ENCODE results near the gene PRPF8.
"Not testable (repeated sequence)": the region's sequence is repeated elsewhere in the genome, so short reads cannot be mapped to it uniquely, and the experiment has no call there.

Gene PRPF8
- total RNA-seq, result 434 reads per million, percentile 97 among the genes with 10 or more reads in this experiment

- DNase-seq, result peak; percentile 96
These were observed at the start of gene PRPF8 for GRCh38 chr17:1684378-1685189. TSS of gene PRPF8 (minus strand) at chr17:1684867. CDS start at chr17:1684571, 296 bp downstream.

- DNase-seq, result no peak
These were observed 49.1 kb upstream of the PRPF8 start for GRCh38 chr17:1733759-1734158.

GRCh38 chr17:1732833-1733321, 48.2 kb upstream of the PRPF8 start:
- DNase-seq, result no peak

DNA sequence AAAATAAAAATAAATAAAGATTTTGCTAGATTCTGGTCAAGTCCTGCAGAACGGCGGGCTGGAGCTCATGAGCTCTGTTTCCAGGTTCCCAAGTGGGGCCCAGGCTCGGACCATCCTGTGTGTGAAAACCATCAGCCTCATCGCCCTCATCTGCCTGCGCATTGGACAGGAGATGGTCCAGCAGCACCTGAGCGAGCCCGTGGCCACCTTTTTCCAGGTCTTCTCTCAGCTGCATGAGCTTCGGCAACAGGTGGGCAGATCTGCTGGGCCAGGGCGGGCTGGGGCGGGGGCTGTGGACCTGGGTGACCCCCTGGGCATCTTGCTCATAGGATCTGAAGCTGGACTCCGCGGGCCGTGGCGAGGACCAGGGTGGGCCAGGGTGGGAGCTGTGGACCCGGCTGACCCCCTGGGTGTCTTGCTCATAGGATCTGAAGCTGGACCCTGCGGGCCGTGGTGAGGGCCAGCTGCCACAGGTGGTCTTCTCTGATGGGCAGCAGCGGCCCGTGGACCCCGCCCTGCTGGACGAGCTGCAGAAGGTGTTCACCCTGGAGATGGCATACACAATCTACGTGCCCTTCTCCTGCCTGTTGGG, 47.7 kb upstream of the PRPF8 start:
- DNase-seq, result no peak

DNA sequence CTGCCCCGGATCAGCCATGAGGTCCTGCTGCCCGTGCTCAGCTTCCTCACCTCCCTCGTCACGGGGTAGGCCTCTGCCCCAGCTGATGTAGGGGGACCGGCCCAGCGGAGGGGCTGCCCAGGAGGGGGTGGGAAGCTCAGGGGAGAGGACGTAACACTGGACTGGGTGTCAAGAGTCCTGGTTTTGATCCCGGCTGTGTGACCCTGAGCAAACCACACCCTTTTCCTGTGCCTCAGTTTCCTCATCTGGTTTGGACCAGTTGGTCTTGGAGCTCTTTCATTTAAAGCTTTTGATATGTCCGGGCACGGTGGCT, 46.5 kb upstream of the PRPF8 start:
- no peak for DNase-seq

DNA sequence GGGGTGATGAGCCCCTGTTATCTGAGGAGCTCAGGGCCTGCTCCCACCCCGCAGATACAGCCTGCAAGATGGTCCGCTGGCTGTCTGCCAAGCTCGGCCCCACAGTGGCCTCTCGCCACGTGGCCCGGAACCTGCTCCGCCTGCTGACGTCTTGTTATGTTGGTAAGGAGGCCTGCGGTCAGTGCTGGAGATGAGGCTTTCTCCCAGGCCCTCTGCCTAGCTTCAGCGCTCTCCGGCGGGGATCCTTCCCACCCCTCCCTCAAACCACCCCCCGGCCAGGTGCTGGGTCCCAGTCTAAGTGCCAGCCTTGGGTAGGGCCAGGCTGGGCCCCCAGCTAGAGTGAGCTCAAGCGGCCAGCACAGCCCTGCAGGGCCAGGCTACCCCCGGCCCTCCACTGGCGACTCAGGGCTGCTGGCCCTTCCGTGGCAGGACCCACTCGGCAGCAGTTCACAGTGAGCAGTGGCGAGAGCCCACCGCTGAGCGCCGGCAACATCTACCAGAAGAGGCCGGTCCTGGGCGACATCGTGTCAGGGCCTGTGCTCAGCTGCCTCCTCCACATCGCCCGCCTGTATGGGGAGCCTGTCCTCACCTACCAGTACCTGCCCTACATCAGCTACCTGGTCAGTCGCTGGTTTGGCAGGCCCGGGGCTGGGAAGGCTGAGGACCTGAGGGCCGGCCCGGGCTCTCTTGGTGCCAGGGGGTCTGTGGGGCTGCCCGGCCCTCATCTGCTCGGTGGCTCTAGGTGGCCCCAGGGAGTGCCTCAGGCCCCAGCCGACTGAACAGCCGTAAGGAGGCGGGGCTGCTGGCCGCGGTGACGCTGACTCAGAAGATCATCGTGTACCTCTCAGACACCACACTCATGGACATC, 45.9 kb upstream of the PRPF8 start:
- no peak for DNase-seq

DNA sequence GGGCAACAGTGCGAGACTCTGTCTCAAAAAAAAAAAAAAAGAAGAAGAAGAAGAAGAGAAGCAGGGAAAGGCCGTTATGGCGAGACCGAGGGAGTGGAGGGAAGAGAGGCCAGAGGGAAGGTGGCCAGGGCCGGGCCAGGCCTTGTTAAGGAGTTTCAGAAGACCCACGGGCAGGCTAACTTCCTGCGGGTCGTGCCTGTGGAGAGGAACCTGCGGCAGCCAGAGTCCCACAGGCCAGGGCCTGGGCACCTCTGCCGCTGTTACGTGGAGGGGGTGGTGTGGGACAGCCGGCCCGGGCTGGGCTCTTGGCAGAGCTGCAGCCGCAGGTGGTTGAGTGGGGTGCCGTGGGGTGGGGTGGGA, 45.3 kb upstream of the PRPF8 start:
- DNase-seq, result no peak

GRCh38 chr17:1727876-1728630, 43.4 kb upstream of the PRPF8 start:
- DNase-seq, result no peak

GRCh38 chr17:1727258-1727789, 42.7 kb upstream of the PRPF8 start:
- no peak for DNase-seq

DNA sequence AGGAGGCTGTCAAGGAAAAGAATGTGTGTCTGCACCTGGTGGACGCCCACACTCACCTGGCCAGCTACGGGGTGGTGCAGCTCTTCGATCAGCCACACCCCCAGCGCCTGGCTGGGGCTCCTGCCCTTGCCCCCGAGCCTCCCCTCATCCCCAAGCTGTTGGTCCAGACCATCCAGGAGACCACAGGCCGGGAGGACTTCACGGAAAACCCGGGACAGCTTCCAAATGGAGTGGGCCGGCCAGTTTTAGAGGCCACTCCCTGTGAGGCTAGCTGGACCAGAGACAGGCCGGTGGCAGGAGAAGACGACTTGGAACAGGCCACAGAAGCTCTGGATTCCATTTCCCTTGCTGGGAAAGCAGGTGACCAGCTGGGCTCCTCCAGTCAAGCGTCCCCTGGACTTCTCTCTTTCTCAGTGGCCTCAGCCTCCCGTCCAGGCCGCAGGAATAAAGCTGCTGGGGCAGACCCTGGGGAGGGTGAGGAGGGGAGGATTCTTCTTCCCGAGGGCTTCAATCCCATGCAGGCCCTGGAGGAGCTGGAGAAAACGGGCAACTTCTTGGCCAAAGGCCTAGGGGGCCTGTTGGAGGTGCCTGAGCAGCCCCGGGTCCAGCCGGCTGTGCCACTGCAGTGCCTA, 42.1 kb upstream of the PRPF8 start:
- no peak for DNase-seq

- no peak for DNase-seq
These were observed 41.2 kb upstream of the PRPF8 start for GRCh38 chr17:1725642-1726511.

DNA sequence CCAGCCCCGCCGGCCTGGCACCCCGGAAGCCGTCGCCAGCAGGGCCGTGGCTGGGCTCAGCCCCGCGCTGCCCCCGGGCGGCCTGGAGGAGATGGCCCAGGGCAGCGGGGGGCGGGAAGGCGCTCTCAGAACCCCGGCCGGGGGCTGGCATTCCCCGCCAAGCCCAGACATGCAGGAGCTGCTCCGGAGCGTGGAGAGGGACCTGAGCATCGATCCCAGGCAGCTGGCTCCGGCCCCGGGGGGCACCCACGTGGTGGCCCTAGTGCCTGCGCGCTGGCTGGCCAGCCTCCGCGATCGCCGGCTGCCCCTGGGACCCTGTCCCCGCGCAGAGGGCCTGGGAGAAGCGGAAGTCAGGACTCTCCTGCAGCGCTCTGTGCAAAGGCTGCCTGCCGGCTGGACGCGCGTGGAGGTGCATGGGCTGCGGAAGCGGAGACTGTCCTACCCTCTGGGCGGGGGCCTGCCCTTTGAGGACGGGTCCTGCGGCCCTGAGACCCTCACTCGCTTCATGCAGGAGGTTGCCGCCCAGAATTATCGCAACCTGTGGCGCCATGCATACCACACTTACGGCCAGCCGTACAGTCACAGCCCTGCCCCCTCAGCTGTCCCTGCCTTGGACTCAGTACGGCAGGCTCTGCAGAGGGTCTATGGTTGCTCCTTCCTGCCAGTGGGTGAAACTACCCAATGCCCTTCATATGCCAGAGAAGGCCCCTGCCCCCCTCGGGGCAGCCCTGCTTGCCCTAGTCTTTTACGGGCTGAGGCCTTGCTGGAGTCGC, 40.4 kb upstream of the PRPF8 start:
- DNase-seq, result no peak

GRCh38 chr17:1724351-1724868, 39.7 kb upstream of the PRPF8 start, which contains the start of gene WDR81:
TSS of gene WDR81 (plus strand) at chr17:1724704. CDS start at chr17:1724960, 256 bp downstream.
- DNase-seq, result peak; percentile 86

GRCh38 chr17:1722022-1722421, 37.4 kb upstream of the PRPF8 start:
- DNase-seq, result not testable (repeated sequence)

DNA sequence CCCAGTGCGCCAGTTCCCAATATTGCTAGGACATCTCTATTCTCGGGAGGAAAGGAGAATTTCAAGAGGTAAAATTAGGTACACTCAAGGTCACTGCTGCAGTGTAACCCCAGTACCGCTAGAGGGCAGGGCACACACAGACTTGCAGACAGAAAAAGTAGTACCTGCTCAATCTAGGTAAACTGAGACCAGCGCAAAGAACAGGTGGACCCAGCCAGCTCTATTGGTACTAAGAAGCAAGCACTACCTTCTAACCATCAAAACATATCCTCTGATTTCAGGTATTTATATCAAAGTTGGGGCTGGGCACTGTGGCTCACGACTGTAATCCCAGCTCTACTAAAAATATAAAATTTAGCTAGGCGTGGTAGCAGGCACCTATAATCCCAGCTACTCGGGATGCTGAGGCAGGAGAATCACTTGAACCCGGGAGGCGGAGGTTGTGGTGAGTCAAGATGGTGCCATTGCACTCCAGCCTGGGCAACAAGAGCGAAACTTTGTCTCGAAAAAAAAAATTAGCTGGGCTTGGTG, 36.3 kb upstream of the PRPF8 start:
- DNase-seq, result peak; percentile 64

- DNase-seq, result no peak
These were observed 33.9 kb upstream of the PRPF8 start for GRCh38 chr17:1718362-1719165.

DNA sequence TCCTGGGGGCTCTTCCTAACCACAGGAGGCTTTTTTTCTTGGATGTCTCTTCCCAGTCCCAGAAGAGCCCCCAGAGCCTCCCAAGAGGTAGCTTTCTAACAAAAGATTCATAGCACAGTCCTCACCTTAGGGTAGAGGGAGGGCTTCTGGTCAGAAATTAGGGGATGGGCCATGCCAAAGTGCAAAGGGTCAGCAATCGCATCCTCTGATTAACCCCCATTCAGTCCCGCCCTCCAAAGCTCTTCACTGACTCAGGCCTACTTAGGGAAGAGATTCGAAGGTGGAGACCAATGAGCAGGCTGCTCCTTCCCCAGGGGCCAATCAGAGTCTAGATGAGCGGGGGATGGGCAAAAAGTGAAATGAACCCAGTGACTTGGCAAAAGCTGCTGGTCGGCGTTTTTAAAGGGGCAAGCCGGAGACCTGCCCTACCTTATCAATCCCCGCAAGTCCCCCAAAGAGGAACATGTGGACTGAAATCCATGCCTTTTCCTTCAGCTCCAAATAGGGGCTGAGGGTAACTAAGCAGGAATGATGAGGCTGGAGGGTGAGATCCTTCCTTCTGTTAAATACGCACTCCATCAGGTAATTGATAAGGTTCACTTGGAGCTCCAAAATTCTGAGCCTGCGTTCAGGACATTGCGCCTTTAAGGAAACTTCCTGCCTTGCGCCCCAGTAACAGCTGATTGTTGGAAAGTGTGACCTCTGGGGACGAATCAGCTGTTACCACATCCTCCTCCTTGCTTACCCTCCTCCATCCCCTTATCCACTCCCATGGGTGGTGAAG, 32.4 kb upstream of the PRPF8 start:
- peak; percentile 67 for DNase-seq
